HG02678 (cell line): ENCODE measurements around the gene SCPEP1.
A peak's percentile ranks its signal among the peaks of the same experiment; 100 is the strongest.
"Not testable (repeated sequence)": the region's sequence is repeated elsewhere in the genome, so short reads cannot be mapped to it uniquely, and the experiment has no call there.

Source experiments
- ATAC-seq: cut with Tn5 transposase; IDR thresholded peaks from one replicate; pipeline ENCODE4 v1.9.1; 2021; ENCODE audit warnings: mild to moderate bottlenecking, moderate library complexity; ENCODE audit not compliant: unreplicated experiment

Gene SCPEP1

DNA sequence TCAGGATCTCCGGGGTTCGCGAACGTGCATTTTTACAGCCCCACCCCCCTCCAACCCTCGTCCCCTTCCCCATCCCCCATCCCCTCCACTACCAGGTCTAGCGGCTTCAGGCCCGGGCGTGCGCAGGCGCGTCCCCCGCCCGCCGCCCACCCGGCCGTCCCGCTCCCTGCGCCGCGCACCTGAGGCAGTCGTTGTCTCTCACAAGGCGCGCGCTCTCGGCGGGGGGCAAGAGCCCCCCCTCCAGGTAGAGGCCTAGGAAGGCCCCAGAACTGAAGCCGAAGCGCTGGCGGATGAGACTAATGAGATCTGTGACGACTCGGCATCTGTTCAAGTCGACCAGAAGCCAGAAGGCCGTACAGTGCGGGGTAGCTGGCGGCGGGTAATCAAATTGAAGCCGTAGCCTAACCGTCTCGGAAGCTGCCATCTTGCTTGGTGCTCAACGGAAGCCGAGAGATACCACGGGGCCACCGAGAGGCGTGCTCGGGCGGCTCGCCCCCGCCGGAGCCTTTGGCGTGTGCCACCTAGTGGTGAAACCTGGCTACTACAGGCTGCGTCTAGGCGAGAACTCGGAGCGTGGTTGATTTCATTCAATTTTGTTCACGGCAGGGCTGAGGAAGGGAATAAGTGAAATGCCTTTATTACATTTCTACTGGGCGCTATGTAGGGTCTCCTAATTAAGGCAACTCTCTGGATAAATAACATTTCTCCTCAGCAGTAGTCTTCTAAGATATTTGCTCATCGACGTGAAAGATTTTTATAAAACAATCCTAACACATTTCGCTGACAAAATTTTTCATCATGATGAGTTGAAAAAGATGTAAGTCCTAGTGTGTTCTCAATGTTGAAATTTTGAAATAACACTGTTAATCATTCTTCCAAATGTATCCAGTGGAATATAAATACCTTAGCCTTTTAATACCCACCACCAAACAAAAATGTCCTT is 17.1 kb upstream of the SCPEP1 start, which contains the start of gene COIL:
TSS of gene COIL (minus strand) at position 455 of the 943 bp plus-strand sequence. CDS start at position 424, 31 bp downstream.
- peak; percentile 94 for ATAC-seq

GRCh38 chr17:56965241-56965640 is 12.7 kb upstream of the SCPEP1 start:
- not testable (repeated sequence) for ATAC-seq

GRCh38 chr17:56965681-56966080 is 12.2 kb upstream of the SCPEP1 start:
- not testable (repeated sequence) for ATAC-seq

DNA sequence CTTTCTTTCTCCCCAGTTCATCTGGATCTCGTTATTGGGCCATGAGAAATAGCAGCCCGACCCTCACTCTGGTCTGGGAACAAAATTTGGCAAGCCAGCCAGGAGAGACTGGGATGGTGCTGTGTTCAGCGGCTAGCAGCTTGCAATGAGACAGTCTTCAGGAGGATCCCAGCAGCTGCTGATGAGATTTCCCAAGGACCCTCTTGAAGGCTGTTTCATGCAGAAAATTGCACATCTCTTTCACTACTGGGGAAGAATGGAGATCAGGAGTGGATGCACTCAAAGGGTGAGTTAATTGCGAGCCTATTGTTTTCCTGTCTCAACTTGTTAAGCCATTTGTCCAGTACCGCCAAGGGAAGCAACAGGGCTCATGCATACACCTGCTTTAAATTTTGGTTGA is 11.6 kb upstream of the SCPEP1 start:
- no peak for ATAC-seq

DNA sequence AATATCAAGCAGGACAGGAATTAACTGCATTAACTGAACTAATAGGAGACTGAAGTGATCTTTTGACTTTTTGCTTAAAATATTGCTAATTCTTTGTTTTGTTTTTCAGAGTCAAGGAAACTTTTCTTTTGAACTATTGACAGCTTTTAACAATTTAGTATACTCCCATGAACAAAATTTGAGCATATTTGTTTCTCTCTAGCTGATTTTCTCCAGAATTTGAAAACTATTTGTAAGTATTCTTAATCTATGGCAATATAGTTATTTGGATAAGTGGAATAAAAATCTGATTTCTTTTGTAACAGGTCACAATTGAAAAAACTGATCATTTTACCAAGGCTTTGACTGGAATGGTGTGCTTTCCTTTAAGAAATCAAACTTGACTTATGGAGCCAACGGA is 7.0 kb upstream of the SCPEP1 start:
- ATAC-seq, result no peak

DNA sequence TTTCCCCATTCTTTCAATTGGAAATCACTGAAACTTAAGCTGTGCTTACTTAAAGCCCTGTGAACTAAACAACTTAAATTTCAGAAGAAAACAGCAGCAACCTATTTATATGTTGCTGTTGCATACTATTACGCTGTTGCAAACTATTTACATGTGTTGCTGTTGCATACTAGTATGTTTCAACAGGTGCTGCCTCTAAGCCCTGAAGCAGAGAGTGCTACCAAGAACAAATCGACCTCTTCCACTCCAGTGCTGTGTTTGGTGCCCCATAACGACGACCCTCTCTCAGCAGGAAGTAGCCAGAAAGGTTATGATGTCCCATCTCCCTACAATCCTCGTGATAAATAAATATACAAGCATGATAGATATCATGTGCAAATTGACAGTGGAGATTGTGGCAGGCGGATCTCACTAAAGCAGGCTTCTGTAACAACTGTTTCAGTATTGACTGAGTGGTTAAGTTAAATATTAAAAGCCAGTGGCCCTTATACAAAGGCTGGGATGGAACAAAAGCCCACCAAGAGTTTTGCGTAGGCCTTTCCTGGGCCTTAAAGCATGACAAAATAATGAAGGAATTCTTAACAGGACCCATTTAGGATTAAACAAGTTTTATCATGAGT is 5.7 kb upstream of the SCPEP1 start:
- ATAC-seq, result no peak

DNA sequence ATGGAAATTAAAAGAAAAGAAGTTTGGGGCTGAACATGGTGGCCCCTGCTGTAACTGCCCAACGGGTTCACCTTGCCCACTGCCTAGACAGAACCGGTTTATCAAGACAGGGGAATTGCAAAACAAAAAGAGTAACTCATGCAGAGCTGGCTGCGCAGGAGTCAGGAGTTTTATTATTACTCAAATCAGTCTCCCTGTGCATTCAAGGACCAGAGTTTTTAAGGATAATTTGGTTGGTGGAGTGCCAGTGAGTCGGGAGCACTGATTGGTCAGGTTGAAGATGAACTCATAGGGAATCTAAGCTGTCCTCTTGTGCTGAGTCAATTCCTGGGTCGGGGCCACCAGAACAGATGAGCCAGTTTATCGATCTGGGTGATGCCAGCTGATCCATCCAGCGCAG is 4.4 kb upstream of the SCPEP1 start:
- no peak for ATAC-seq

DNA sequence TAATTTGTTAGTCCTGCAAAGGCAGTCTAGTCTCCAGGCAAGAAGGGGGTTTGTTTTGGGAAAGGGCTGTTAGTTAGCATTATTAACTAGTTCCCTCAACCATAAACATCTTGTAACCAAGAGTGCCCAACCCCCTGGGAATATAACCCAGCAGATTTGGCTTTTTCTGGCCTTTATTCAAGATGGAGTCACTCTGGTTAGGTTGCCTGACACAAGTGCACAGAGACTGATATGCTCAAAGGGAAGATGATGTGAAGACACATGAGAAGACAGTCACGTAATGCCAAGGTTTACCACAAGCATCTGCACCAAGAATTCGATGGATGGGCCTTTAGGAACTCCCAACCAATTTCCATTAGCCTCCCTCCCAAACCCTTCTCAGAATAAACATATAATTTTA is 3.9 kb upstream of the SCPEP1 start:
- no peak for ATAC-seq

DNA sequence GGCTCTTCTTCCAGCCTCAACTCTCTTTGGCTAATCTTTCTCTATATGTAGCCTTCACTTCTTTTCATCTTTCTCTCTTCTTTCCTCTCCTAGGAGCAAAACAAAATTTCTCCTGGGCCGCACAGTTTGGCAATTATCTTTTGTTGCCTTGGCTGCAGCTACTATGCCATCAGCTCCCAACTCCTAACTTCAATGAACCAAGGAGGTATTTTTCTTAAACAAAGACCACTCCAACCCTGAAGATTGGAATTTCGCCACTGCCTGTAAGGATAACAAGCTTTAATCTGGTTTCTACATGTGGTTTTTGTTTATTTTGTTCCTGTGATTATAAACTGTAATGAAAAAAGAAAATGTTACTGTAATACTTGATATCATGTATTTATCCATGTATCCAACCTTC is 2.3 kb upstream of the SCPEP1 start:
- ATAC-seq, result no peak

GRCh38 chr17:56976941-56977608 is 856 bp upstream of the SCPEP1 start:
- ATAC-seq, result no peak

GRCh38 chr17:56978441-56979090 is 635 bp downstream of the SCPEP1 start:
- peak; percentile 30 for ATAC-seq

GRCh38 chr17:56979091-56979480 is 1.2 kb downstream of the SCPEP1 start:
- no peak for ATAC-seq

- not testable (repeated sequence) for ATAC-seq
Measured at GRCh38 chr17:56980526-56980925, 2.6 kb downstream of the SCPEP1 start.

- no peak for ATAC-seq
Measured at GRCh38 chr17:56982312-56982711, 4.4 kb downstream of the SCPEP1 start.

DNA sequence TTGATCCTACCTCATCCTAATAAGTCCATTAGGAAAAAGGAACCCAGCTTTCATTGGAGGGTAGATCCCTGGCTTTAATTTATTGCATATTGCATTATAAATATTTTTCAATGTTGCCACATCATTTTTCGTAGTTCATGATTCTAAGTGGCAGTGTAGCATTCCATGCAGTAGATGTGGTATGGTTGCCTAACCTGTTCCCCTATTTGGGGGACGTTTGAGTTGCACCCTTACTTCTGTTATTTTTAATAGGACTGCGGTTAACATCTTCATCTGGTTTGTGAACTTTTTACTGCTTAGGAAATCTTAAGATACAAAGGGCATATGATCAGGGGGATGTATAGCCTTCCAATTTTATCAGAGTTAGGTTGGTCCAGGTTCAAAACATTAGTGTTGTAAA is 5.4 kb downstream of the SCPEP1 start:
- ATAC-seq, result no peak

DNA sequence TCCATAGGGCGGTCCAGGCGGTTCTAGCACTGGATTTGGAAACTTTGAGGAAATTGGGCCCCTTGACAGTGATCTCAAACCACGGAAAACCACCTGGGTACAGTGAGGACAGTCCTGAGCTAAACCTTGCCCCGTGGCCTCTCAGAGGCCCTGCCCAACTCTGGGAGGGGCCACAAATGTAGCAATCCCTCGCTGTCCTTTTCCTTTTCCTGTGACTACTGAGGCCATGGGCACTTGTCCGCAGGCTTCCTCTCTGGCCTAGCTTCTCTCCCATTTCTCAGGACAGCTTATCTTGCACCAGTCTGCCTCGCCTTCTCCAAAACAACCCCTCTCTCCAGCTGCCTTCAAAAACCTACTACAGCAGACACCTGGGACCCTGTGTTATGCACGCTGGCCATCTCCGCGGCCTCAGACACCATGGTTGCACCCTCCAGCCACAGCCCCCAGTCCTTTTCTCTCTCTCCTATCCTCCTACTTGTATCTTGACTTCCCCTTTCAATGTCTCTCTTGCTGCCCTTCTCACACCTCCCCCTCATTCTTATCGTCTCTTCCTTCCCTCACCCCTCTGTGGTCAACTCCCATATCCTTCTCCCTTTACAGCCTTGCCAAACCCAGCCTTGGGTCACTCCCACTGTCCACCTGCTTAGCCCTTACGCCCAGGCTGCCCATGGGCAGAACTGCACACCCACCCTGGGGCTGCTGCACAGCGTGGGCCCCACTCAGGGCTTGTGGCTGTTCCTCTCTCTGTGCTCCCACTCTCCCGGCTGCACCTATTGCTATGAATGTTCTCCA is 7.6 kb downstream of the SCPEP1 start:
- ATAC-seq, result no peak

- ATAC-seq, result no peak
Measured at GRCh38 chr17:56987283-56987834, 9.4 kb downstream of the SCPEP1 start.

DNA sequence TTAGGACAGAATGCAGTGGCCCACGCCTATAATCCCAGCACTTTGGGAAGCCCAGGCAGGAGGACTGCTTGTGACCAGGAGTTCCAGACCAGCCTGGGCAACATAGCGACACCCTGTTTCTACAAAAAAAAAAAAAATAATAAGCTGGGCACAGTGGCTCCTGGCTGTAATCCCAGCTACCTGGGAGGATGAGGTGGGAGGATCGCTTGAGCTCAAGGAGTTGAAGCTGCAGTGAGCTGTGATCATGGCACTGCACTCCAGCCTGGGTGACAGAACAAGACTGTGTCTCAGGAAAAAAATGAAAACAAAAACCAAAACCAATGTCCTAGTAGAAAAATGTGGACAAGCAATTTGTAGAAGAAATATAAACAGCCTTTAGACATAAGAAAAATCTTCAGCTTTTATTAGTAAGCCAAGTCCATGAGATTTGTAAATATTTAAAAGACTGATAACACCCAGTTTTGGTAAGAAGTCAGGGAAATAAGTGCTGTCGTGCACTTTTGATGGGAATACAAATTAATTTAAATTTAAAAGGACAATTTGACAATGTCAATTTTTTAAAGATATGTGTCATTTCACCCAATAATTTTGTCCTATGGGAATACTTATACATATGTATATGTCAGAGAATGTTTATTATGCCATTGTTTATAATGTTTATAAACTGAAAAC is 11.1 kb downstream of the SCPEP1 start:
- no peak for ATAC-seq

DNA sequence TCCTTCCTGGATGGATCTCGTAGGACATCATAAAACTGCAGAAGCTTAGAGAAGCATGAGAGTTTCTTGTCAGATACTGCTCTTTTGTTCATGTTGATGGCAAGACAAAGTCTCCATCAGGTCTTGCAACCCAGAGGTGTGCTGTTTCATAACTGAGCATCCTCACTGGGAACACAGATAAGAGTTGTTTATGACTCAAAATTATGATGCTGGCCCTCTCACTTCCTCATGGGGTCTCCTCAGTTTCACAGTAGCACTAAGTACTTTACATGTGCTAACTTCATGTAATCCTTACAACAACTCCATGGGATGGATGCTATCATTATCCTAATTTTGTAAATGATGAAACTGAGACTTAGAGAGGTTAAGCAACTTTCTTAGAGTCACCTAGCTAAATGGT is 14.4 kb downstream of the SCPEP1 start:
- ATAC-seq, result no peak
